22Rv1 (cell line): ENCODE results near the gene RASL11A.

Experiments used
- CTCF ChIP-seq: fragments of 450-650 bp; IDR thresholded peaks from 2 replicates; pipeline ENCODE4 v1.5.1; 2017; ENCODE audit warnings: mild to moderate bottlenecking
- ZFX ChIP-seq: fragments of 450-650 bp; IDR thresholded peaks from 2 replicates; pipeline ENCODE4 v1.6.1; 2017; ENCODE audit warnings: antibody characterized with exemption, borderline replicate concordance

GRCh38 chr13:27270594-27271520, at the start of gene RASL11A:
- TF ChIP-seq CTCF (peak; percentile 96), ZFX (no peak)
